ENCODE results near the gene NOTCH3.

Gene NOTCH3

GRCh38 chr19:15200553-15201364 is at the start of gene NOTCH3:
NOTCH3 (minus strand) TSS chr19:15200995; CDS start chr19:15200905, 90 bp downstream.
- TF ChIP-seq CTCF (IDR thresholded peaks at IDR 0.05; ENCODE audit: insufficient read depth, missing control alignments) = no peak
- DNase-seq (ENCODE audit: insufficient read length, low spot score) (peak; percentile 43), FAIRE-seq (no peak)

GRCh38 chr19:15250640-15250993 is 49.8 kb upstream of the NOTCH3 start:
- FAIRE-seq = no peak
- TF ChIP-seq CTCF (IDR thresholded peaks at IDR 0.05; ENCODE audit: insufficient read depth, missing control alignments) = no peak
- DNase-seq (ENCODE audit: insufficient read length, low spot score) = no peak

GRCh38 chr19:15249972-15250639 is 49.3 kb upstream of the NOTCH3 start:
- FAIRE-seq (no peak), DNase-seq (ENCODE audit: insufficient read length, low spot score) (no peak)
- no peak for TF ChIP-seq CTCF (IDR thresholded peaks at IDR 0.05; ENCODE audit: insufficient read depth, missing control alignments)

GRCh38 chr19:15249528-15249874 is 48.7 kb upstream of the NOTCH3 start:
- FAIRE-seq = no peak
- no peak for DNase-seq (ENCODE audit: insufficient read length, low spot score)
- no peak for TF ChIP-seq CTCF (IDR thresholded peaks at IDR 0.05; ENCODE audit: insufficient read depth, missing control alignments)

GRCh38 chr19:15248648-15249527 is 48.1 kb upstream of the NOTCH3 start:
- TF ChIP-seq CTCF (IDR thresholded peaks at IDR 0.05; ENCODE audit: insufficient read depth, missing control alignments) = no peak
- DNase-seq (ENCODE audit: insufficient read length, low spot score) (no peak), FAIRE-seq (no peak)

- FAIRE-seq = no peak
- no peak for TF ChIP-seq CTCF (IDR thresholded peaks at IDR 0.05; ENCODE audit: insufficient read depth, missing control alignments)
- DNase-seq (ENCODE audit: insufficient read length, low spot score) = no peak
Measured at GRCh38 chr19:15248106-15248505, 47.3 kb upstream of the NOTCH3 start.
